GM12878 (cell line): ENCODE data around the gene TAF3. TPM values are rescaled to one million over a fixed set of nuclear protein-coding genes. Genes with fewer than 3 reads are reported as not detected.

Experiments used
- CUX1 ChIP-seq: IDR thresholded peaks from 2 replicates; pipeline ENCODE4 v1.6.1; 2012; ENCODE audit warnings: improper control_type of control experiment, low read depth, low read length; ENCODE audit not compliant: insufficient replicate concordance
- E2F4 ChIP-seq: IDR thresholded peaks from 2 replicates; pipeline ENCODE4 v1.6.1; 2012; ENCODE audit warnings: low read depth, low read length, improper control_type of control experiment
- NBN ChIP-seq: fragments of 450-650 bp; IDR thresholded peaks from 2 replicates; pipeline ENCODE4 v1.6.1; 2016
- NFYA ChIP-seq: IDR thresholded peaks from 2 replicates; pipeline ENCODE4 v1.6.1; 2011; ENCODE audit warnings: low read depth, mild to moderate bottlenecking, low read length, improper control_type of control experiment, borderline replicate concordance
- NFYB ChIP-seq: IDR thresholded peaks from 2 replicates; pipeline ENCODE4 v1.6.1; 2011; ENCODE audit warnings: low read depth, mild to moderate bottlenecking, low read length, improper control_type of control experiment, moderate library complexity; ENCODE audit not compliant: insufficient read depth
- RUNX3 ChIP-seq: IDR thresholded peaks from 2 replicates; pipeline ENCODE4 v1.6.1; 2012; ENCODE audit warnings: low read length, inconsistent platforms
- SRF ChIP-seq, 2 experiments: IDR thresholded peaks; 2 replicates each; pipeline ENCODE4 v1.6.1; 2011; ENCODE audit warnings: low read depth in 2 of 2, low read length in 2 of 2, mild to moderate bottlenecking in 1 of 2, moderate library complexity in 1 of 2
- ZNF274 ChIP-seq: IDR thresholded peaks from one replicate; pipeline ENCODE4 v1.8.0; 2011; ENCODE audit not compliant: insufficient read length, insufficient read depth
- polyA plus RNA-seq, 11 experiments: library from polyadenylated mRNA; depleted of rRNA in 4 of 11; unstranded in 6 of 11; stranded (reverse) in 5 of 11; fragments of >200 nt; fragmentation: Nextera tagmentation in 4 of 11; fragmentation: Illumina TruSeq in 1 of 11; extraction: Ambion mirVana in 4 of 11; extraction: Trizol in 1 of 11; gene quantifications; 1 replicate in 1 of 11; 2 replicates in 10 of 11; pipeline versions ENCODE4 v1.2.1 to v1.2.3, GENCODE V29; 2011 to 2016; ENCODE audit warnings: inconsistent platforms in 2 of 11, missing spikeins in 2 of 11, low read depth in 1 of 11
- total RNA-seq, 4 experiments: library from RNA; depleted of rRNA in 3 of 4; stranded (reverse); fragments of >200 nt in 3 of 4; fragmentation: Illumina TruSeq in 1 of 4; extraction: Trizol in 1 of 4; gene quantifications; 2 replicates each; pipeline versions ENCODE4 v1.2.1 to v1.2.3, GENCODE V29; 2013 to 2021

TAF3 gene
- total and polyA plus RNA-seq, 10 of the 15 experiments (the other 5 are each of a cell fraction or from before 2014, with no cell fraction given) = 2.0 to 10.1 (median 3.7) TPM

DNA sequence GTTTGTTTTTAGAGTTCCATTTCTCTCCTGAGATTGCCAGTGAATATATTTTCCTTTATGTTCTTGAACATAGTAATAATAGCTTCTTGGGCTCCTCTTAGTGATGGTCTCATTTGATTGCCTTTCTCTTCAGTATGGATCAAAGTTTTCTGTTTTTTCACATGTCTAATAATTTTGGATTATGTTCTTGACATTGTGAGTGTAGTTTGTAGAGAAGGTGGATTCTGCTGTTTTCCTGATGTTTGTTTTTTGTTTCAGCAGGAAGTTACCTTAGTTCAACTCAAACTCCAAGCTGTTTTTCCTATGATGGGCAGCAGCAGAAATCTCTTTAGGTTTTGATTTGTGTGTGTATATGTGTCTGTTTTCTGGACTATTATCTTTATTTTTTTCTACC, 43.8 kb downstream of the TAF3 start (continued):
- TF ChIP-seq CUX1 (no peak), SRF (IDR thresholded peaks at IDR 0.05; ENCODE audit: low read depth in 2 of 2, low read length in 2 of 2) (no peak), NBN (no peak), NFYA (no peak), ZNF274 (no peak), E2F4 (no peak), NFYB (no peak), RUNX3 (no peak)
